Kidney epithelial cell (primary cell): ENCODE results near the gene DMRTB1. TPM values are rescaled to one million over a fixed set of nuclear protein-coding genes. Genes with fewer than 3 reads are reported as not detected.

Source experiments
- DNase-seq: peaks from one replicate; pipeline ENCODE4 v3.0.0-alpha.2; 2010; ENCODE audit warnings: low read depth
- H3K27me3 ChIP-seq: 2 replicates; pipeline ENCODE4 v1.6.0; 2011; ENCODE audit warnings: low read length; ENCODE audit not compliant: control insufficient read depth, insufficient read depth
- H3K36me3 ChIP-seq: 2 replicates; pipeline ENCODE4 v1.5.1; 2011; ENCODE audit warnings: low read length; ENCODE audit not compliant: control insufficient read depth, insufficient read depth
- H3K4me3 ChIP-seq: 2 replicates; pipeline ENCODE4 v1.5.1; 2011; ENCODE audit warnings: low read depth, mild to moderate bottlenecking, control low read depth, low read length
- total RNA-seq: library from RNA; depleted of rRNA; stranded (reverse); fragments of >200 nt; gene quantifications from 2 replicates; pipeline ENCODE4 v1.2.3, GENCODE V29; 2015
- TF ChIP-seq, protein P1 (sequence below): IDR thresholded peaks from 2 replicates; pipeline ENCODE4 v1.5.1; 2011; ENCODE audit warnings: mild to moderate bottlenecking, moderate library complexity, low read length, control low read depth, inconsistent platforms; ENCODE audit not compliant: insufficient read depth, poor library complexity, severe bottlenecking

Gene DMRTB1
- total RNA-seq, 1 donor from 2014 or later, result not detected

DNA sequence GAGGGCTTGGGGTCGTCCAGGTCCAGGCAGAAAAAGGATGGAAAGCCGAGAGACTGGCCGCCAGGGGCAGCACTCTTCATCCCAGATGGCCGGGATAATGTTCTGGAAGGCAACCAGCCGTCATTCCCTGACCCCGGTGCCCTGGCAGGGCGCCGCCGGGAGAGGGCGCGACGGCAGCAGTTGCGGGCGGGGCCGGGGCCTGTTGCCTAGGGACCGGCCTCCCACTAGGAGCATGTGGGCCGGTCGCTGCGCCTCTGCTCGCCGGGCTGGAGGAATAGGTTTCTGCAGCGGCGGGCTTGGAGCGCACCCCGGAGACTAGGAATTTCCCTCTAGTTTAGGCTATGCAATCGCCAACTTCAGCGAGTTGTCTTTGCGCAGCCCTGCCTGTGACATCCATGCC lies 11.0 kb downstream of the DMRTB1 start:
- no peaks in the 10 kb centered on the region for H3K36me3 ChIP-seq
- H3K27me3 ChIP-seq, result no peaks in the 10 kb centered on the region
- TF ChIP-seq, protein P1, sequence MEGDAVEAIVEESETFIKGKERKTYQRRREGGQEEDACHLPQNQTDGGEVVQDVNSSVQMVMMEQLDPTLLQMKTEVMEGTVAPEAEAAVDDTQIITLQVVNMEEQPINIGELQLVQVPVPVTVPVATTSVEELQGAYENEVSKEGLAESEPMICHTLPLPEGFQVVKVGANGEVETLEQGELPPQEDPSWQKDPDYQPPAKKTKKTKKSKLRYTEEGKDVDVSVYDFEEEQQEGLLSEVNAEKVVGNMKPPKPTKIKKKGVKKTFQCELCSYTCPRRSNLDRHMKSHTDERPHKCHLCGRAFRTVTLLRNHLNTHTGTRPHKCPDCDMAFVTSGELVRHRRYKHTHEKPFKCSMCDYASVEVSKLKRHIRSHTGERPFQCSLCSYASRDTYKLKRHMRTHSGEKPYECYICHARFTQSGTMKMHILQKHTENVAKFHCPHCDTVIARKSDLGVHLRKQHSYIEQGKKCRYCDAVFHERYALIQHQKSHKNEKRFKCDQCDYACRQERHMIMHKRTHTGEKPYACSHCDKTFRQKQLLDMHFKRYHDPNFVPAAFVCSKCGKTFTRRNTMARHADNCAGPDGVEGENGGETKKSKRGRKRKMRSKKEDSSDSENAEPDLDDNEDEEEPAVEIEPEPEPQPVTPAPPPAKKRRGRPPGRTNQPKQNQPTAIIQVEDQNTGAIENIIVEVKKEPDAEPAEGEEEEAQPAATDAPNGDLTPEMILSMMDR, result peak; percentile 83
- H3K4me3 ChIP-seq, result no peak overlapping the region
- DNase-seq, result peak; percentile 32

DNA sequence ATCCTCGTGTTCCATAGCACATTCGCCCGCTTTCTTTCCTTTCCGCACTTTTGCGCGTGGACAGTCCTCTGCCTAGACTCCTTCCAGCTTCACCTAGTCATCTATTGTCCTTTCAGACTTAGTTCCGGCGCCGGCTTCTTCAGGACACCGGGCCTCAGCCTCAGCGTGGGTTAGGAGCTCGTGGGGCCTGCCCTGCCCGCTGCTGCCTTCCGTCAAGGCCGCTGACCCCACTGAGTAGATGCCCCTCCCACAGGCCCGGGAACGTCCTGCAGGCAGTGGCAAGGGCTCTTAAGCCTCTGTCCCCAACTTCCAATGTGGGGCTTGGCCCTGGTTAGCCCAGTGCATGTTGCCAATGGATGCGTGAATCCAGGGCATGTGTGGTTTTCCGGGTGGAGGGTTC lies 11.4 kb downstream of the DMRTB1 start:
- no peaks in the 10 kb centered on the region for H3K36me3 ChIP-seq
- DNase-seq, result no peak
- TF ChIP-seq, protein P1, result no peak
- peaks cover under 1% of the 10 kb centered on the region for H3K27me3 ChIP-seq
- no peak overlapping the region for H3K4me3 ChIP-seq

DNA sequence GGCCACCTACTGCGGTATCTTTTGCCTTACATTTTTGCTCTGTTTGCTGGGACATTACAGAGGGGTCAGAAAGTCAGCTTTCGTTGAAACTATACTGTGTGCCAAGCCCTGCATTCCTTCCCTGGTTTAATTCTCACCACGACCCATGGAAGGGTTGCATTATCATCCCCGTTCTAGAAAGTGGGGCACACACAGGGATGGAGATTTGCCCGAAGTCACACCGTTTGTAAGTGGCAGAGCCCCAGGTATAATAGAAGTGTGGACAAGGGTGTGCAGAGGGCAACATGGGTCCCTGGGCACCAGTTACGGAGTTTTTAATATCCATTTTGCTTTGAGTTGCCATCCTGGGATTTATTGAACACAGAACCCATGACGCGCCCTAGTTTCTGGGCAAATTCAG lies 11.8 kb downstream of the DMRTB1 start:
- Histone ChIP-seq H3K36me3 (no peaks in the 10 kb centered on the region), H3K4me3 (no peak overlapping the region), H3K27me3 (peaks cover 4% of the 10 kb centered on the region)
- TF ChIP-seq, protein P1, result no peak
- no peak for DNase-seq

- DNase-seq, result no peak
- Histone ChIP-seq H3K4me3 (no peak overlapping the region), H3K27me3 (peaks cover 18% of the 10 kb centered on the region), H3K36me3 (no peaks in the 10 kb centered on the region)
- TF ChIP-seq, protein P1, result peak; percentile 55
Measured at GRCh38 chr1:53473463-53473862, 14.3 kb downstream of the DMRTB1 start.

- H3K4me3 ChIP-seq, result no peak overlapping the region
- no peaks in the 10 kb centered on the region for H3K36me3 ChIP-seq
- no peak for DNase-seq
- TF ChIP-seq, protein P1, result no peak
- H3K27me3 ChIP-seq, result peaks cover 20% of the 10 kb centered on the region
Measured at GRCh38 chr1:53475664-53476063, 16.5 kb downstream of the DMRTB1 start.

DNA sequence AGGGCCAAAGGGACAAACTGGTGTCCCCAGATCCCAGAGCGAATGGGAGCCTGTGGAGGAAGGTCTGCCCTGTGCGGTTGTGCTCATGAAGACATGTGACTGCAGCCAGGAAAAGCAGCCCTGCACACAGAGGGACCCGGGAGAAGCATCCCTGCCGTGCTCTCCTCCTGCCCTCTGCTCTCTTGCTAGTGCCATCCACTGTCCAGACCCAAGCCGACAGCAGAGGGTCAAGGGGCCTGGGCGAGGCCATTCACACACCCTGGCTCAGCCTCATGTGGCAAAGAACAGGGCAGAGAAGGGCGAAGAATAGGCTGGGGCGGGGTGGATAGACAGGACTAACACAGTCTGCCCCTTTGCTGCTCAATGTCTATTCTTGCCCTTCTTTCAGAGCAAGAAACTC lies 17.4 kb downstream of the DMRTB1 start:
- Histone ChIP-seq H3K27me3 (peaks cover 20% of the 10 kb centered on the region), H3K36me3 (no peaks in the 10 kb centered on the region), H3K4me3 (no peak overlapping the region)
- TF ChIP-seq, protein P1, result no peak
- no peak for DNase-seq
